ENCODE measurements around the gene EVI5. TPM values are rescaled to one million over a fixed set of nuclear protein-coding genes. Genes with fewer than 3 reads are reported as not detected.

The EVI5 gene
- polyA plus RNA-seq, 1 experiment: 28.5 TPM

- Histone ChIP-seq H3K9me3 (ENCODE audit: control insufficient read depth, insufficient read depth, low read length) (no peaks in the 10 kb centered on the region), H3K27me3 (ENCODE audit: control insufficient read depth, insufficient read depth, low read length) (no peaks in the 10 kb centered on the region), H3K4me3 (ENCODE audit: low read depth, low read length) (no peak overlapping the region), H3K27ac (ENCODE audit: low read depth, low read length) (no peak overlapping the region)
- DNase-seq (ENCODE audit: low read depth, low spot score): no peak
- no peak for TF ChIP-seq CTCF (IDR thresholded peaks at IDR 0.05; ENCODE audit: low read depth, low read length)
- CTCF ChIA-PET: no interaction called here
- POLR2A ChIA-PET: no interaction called here
Measured at GRCh38 chr1:92511541-92511940, 273.4 kb downstream of the EVI5 start.

GRCh38 chr1:92509619-92510018 is 275.3 kb downstream of the EVI5 start:
- H3K27me3 ChIP-seq (ENCODE audit: control insufficient read depth, insufficient read depth, low read length): no peaks in the 10 kb centered on the region
- H3K9me3 ChIP-seq (ENCODE audit: control insufficient read depth, insufficient read depth, low read length): no peaks in the 10 kb centered on the region
- no peak for TF ChIP-seq CTCF (IDR thresholded peaks at IDR 0.05; ENCODE audit: low read depth, low read length)
- H3K27ac ChIP-seq (ENCODE audit: low read depth, low read length): no peak overlapping the region
- CTCF ChIA-PET: no interaction called here
- no peak for DNase-seq (ENCODE audit: low read depth, low spot score)
- H3K4me3 ChIP-seq (ENCODE audit: low read depth, low read length): no peak overlapping the region
- POLR2A ChIA-PET: no interaction called here

GRCh38 chr1:92505015-92505692 is 279.8 kb downstream of the EVI5 start:
- Histone ChIP-seq H3K4me3 (ENCODE audit: low read depth, low read length) (no peak overlapping the region), H3K9me3 (ENCODE audit: control insufficient read depth, insufficient read depth, low read length) (no peaks in the 10 kb centered on the region), H3K27me3 (ENCODE audit: control insufficient read depth, insufficient read depth, low read length) (no peaks in the 10 kb centered on the region), H3K27ac (ENCODE audit: low read depth, low read length) (no peak overlapping the region)
- DNase-seq (ENCODE audit: low read depth, low spot score): no peak
- no peak for TF ChIP-seq CTCF (IDR thresholded peaks at IDR 0.05; ENCODE audit: low read depth, low read length)
- CTCF ChIA-PET: no interaction called here
- POLR2A ChIA-PET: interaction anchor here (0.6 kb wide), 1 partner anchor 34 kb away, joined by 11 read pairs; no protein-coding TSS in a partner anchor

- ChIA-PET CTCF (no interaction called here), POLR2A (no interaction called here)
- Histone ChIP-seq H3K27me3 (ENCODE audit: control insufficient read depth, insufficient read depth, low read length) (no peaks in the 10 kb centered on the region), H3K9me3 (ENCODE audit: control insufficient read depth, insufficient read depth, low read length) (no peaks in the 10 kb centered on the region), H3K27ac (ENCODE audit: low read depth, low read length) (no peak overlapping the region), H3K4me3 (ENCODE audit: low read depth, low read length) (no peak overlapping the region)
- no peak for DNase-seq (ENCODE audit: low read depth, low spot score)
- no peak for TF ChIP-seq CTCF (IDR thresholded peaks at IDR 0.05; ENCODE audit: low read depth, low read length)
Measured at GRCh38 chr1:92504291-92505014, 280.5 kb downstream of the EVI5 start.

DNA sequence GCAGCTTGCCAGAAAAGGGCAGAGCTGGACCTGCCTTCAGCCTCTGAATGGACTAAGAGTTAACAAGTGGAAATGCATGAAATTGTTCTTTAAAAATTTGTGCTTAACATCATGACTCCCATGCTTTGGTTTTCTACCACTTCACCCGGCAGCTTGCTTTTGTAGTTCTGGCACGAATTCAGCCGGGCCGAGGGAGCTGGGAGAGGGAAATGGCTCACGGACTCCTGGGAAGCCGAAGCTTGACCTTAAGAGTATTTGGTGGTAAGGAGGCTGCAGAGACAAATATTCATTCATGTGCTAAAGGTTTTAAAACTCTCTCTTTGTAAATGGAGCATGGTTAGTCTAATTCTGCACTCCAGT is 281.0 kb downstream of the EVI5 start:
- CTCF ChIA-PET: no interaction called here
- Histone ChIP-seq H3K27ac (ENCODE audit: low read depth, low read length) (no peak overlapping the region), H3K4me3 (ENCODE audit: low read depth, low read length) (no peak overlapping the region), H3K27me3 (ENCODE audit: control insufficient read depth, insufficient read depth, low read length) (no peaks in the 10 kb centered on the region), H3K9me3 (ENCODE audit: control insufficient read depth, insufficient read depth, low read length) (no peaks in the 10 kb centered on the region)
- POLR2A ChIA-PET: no interaction called here
- TF ChIP-seq CTCF (IDR thresholded peaks at IDR 0.05; ENCODE audit: low read depth, low read length): no peak
- DNase-seq (ENCODE audit: low read depth, low spot score): no peak
